HG03439 (cell line): Measurements from ENCODE around the gene OR4D1.

Experiments
- ATAC-seq: cut with Tn5 transposase; IDR thresholded peaks from one replicate; pipeline ENCODE4 v1.9.1; 2021; ENCODE audit warnings: mild to moderate bottlenecking, moderate library complexity; ENCODE audit not compliant: unreplicated experiment

OR4D1 gene

DNA sequence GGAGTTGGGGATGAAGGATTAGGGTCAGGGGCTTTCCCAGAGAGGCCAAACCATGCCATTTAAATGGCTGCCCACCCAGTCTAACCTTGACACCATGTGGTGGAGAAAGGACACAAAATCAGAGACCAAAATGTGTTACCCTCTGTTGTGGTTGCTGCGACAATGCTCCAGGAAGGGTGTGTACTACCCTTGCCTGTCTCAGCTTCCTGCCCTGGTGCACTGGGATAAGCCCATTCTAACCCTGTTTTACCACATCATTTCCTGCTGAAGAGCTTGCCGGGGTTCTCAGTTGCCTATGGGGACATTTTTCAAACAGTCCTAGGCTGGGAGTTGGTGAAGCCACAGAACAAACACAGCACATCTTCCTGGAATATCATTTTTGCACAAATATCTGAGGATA is 4.9 kb downstream of the OR4D1 start:
- no peak for ATAC-seq

DNA sequence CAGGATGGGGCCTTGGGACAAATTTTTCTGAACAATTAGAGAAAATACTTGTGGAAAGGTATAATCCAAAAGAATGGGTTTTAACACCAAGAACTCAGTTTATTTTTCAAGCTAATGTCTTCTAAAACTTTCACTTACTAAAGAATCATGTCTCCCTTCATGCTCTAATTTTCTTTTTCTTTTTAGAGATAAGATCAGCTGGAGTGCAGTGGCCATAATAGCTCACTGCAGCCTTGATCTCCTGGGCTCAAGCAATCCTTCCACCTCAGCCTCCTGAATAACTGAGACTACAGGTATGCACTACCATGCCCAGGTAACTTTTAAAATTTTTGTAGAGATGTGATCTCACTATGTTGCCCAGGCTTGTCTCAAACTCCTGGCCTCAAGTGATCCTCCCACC is 5.5 kb downstream of the OR4D1 start:
- no peak for ATAC-seq

DNA sequence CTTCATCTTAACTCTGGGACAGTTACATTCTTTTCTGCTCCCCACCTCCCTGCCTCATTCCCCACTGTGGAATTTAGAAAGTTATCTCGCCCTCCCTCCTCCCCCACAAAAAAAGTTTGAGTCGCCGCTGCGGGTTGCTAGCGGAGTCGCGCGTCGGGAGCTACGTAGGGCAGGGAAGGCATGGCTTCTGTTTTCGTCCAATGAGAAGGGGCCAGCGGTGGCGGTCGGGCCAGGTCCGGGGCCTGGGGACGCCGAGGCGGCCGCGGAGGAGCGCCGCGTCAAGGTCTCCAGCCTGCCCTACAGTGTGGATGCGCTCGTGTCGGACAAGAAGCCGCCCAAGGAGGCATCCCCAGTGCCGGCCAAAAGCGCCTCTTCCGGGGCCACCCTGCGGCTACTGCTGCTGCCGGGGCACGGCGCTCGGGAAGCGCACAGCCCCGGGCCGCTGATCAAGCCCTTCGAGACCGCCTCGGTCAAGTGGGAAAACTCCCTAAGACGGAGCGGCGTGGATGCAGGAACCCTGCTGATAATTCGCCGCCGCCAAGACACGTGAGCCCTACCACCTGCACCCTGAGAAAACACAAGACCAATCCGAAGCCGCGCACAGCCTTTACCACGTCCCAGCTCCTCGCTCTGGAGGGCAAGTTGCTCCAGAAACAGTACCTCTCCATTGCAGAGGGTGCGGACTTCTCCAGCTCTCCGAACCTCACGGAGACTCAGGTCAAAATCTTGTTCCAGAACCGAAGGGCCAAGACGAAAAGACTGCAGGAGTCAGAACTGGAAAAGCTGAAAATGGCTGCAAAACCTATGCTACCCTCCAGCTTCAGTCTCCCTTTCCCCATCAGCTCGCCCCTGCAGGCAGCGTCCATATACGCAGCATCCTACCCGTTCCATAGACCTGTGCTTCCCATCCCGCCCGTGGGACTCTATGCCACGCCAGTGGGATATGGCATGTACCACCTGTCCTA is 8.9 kb downstream of the OR4D1 start:
- no peak for ATAC-seq

DNA sequence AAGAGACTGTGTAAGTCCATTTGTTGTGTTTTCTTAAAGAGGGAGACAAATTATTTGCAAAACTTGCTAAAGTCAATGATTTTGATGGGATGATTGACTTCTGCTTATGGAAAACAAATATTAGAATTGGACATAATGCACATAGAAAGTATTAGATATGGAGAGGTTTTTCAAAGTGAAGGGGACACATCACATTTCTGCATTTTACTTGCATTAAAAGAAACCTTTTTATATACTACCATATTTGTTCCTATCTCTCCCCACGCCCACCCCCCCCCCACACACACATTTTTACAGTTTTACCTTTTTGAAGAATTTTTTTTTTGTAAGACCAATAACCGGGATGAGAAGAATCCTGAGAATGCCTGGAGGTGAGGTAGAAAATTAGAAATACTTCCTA is 10.0 kb downstream of the OR4D1 start:
- no peak for ATAC-seq

DNA sequence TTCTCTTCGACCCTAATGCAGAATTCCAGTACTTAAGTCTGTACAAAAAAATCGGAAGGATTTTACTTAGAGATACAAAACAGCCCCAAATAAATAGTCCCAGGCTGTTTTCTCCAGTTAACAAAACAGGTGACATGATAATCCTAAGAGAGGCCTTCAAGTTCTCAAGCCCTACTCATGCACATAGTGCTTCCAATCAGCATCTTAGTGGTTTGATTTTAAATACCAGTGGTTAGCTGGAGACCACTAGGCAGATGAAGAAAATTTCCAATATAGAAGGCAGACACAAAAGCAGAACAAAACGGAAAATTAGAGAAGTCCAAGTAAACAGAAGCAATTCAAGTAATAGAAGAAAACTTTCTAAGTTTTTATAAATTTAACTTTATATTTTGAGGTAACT is 13.4 kb downstream of the OR4D1 start:
- ATAC-seq: no peak

DNA sequence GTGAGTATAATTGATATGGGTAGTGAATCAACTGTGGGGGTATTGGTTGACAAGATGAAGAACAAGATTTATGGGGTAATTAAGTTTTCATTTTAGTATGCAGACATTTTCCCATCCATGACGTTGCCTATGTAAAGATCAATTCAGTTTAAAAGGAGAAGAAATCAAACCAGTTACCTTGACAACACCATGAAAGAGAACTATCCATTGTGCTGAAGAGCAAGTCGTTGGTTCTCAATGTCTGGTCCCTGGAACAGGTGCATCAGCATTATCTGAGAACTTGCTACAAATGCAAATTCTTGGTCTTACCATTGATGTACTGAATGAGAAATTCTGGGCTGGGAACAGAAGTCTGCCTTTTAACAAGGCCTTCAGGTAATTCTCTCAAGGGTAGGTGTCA is 17.8 kb downstream of the OR4D1 start:
- no peak for ATAC-seq

DNA sequence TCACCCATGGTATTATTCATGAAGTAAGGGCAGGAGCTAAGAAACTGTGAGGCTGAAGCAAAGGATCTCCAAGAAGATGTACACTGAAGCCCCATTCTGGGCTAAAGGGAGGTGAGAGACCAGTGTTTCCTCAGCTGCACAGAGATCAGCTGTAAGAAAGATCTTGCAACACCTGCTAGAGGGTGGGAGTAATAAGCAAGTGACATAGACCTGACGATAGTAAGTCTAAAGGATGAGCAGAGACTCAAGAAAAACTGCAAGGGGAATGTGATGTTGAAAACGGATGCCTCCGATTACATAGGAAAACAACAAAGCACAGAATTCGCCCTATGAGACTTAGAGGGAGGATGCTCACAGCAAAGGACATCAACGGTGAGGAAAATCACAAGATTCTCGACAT is 18.5 kb downstream of the OR4D1 start, which contains the start of gene OR4D2:
Gene OR4D2 (plus strand): TSS at position 301 of the 400 bp plus-strand sequence. CDS start 2,674 bp downstream, outside the sequence.
- no peak for ATAC-seq

DNA sequence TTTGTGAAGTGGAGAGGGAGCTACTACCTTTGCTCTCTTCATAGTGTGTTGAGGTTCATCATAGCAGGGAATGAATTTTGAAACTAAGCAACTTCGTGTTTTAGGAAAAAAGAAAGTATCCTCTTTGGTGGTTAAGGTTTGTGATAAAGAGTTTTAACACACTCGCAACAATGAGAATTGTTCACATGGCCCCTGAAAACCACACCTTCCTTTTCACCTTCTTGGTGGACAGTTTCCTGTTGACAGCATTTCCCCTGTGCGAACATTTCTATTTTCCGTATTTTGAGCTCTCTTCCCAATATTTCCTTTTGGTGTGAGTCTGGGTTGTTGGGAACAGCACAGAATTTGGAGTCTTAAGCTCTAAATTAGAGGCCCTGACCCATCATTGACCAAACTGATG is 22.4 kb downstream of the OR4D1 start:
- no peak for ATAC-seq

DNA sequence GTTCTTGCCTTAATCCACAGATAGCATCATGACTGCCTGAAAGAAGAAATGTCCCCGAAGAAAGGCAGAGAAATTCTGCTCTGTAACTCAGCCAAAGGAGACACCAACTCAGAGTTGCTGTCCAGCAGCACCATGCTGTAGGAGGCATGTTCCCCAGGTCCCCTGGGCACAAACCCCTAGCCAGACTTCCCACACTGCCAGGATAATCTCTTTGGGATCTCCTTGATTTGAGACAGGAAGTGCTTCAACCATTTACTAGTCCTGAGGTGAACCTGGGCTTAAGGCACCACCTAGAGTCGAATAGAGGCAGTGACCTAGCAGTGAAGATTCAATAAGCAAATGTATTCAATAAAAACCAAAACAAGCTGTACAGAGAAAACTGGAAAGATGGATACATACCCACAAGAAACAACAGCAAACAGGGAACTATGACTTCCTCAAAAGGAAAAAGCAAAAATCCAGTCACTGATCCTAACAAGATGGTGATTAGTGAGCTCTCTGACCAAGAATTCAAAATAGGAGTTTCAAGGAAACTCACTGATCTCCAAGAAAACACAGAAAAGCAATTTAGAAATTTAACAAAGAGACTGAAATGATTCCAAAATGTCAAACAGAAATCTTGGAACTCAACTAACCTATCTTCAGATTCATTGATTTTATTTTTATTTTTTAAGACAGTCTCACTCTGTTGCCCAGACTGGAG is 24.3 kb downstream of the OR4D1 start:
- ATAC-seq: no peak

DNA sequence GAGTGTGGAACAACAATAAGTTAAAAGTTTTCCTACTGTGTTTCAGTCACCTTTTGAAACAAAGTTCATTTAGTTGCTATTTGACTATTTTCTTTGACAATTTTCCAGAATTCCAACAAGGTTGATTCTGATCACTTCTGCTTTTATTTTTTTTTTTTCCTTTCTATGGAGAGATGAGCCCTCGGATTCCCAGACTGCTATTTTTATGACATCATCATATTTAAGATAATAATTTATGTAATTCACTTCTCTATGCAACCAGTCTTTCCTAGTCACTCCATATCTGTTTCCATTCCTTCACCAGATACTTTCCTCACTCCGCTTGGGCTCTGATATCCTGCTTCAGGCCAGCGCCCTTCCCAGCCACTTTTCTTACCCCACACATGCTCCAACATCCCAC is 26.7 kb downstream of the OR4D1 start:
- ATAC-seq: no peak

DNA sequence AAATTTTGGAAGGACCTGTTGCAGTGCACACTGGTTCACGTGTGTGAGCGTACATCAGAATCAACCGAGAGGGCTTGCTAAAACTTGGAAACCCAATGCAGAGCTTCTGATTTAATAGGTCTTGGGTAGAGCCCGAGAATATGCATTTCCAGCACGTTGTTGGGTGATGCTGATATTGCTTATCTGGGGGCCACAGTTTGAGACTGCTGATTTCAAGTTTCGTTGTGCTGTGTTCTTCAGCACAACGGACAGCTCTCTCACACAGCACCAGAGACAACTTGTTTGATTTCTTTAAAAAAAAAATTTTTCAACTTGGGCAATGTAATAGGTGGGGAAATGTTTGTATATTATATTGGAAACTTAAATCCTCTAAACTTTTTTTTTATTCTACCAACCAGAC is 28.0 kb downstream of the OR4D1 start:
- ATAC-seq: no peak

DNA sequence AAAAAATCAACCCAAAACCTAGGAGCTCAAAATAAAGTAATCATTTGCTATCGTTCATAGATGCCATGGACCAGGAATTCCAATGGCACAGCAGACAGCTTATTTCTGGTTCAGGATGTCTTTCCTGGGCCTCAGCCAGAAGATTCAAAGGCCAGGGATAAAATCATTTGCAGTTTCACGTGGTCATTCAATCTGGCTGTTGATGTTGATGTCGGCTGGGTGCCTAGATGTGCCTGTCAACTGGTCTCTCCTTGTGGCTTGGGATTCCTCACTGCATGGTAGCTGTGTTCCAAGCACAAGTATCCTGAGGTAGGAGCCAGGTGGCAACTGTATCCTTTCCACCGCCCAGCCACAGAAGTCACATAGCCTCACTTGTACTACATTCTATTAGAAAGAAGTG is 33.6 kb downstream of the OR4D1 start:
- no peak for ATAC-seq

DNA sequence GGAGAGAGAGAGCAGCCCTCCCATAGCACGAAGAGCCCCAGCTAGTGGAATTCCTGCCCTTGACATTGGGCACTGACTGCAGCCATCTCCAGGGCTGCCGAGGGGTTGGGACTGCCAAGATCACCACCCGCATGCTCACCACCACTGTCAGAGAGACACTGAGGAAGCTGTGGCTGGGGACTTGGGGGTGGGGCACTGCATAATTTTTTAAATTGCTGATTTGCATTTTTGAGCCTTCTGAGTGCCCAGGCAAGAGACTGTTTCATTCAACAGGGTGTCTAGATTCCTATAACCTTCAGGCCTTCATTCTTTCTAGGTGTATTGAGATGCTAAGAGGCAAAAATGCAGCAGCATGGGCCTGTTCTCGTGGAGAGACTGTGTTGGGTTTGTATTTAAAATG is 35.3 kb downstream of the OR4D1 start:
- ATAC-seq: no peak

DNA sequence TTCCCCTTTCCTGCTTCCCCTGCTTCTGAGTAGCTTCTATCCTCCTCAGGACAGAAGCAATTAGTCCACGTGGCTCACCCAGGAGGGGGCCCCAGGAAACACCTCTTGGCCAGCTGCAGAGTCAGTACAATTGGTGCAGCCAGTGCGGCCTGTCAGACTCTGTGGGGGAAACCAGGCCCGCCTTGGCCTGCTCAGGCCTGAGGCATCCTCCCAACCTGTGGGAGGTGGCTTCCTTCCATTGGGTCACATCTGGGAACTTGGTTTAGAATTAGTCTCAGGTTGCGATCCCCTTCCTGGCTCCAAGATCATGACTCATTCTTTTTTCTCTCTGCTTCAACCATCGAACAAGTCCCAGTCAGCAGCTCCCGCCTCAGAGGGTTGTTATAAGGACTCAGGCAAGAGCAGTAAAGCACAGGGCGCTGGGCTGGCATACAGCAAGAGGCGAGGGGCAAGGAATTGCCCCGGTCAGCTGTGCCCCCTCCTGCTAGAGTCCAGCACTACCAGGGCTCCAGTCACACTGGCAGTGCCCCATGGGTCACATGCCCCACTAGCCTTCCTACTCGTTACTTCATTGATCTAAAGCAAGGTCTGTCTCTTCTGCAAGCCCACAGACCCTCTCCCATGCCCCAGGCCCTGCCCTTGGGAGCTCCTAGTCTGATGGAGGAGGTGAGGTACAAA is 36.3 kb downstream of the OR4D1 start:
- no peak for ATAC-seq

DNA sequence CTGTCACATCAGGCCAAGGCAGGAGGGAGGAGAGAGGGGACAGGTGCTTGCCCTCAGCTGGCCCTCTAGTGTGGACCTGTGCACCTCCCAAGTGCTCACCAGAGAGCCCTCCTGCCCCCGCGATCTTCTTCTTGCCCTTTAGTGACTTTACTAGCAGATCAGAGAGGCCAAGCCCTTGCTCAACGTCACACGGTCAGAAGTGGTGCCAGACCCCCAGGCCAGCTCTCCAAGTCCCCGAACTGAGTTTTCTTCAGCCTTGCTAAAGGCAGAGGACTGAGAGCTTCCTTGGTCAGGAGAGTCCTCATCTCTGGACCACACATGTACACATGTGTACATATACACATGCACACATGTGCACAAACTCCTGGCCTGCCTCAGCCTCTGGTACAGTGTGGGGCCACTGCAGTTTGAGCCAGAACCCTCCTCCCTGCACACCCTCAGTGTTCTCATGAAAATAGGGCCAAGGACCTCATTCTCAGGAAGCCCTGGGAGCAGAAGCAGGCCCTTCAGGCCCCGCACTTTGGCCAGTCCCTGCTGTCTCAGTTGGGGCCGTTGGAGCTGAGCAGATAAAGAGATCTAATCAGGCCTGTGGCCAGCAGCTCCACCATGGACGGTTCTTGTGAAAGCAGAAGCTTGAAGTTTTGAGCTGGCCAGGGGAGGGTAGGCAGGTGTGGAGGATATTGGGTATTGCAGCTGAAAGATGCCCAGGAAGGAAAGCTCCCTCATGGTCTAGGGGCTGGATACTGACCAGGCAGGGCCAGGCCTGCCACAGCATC is 37.0 kb downstream of the OR4D1 start:
- no peak for ATAC-seq

DNA sequence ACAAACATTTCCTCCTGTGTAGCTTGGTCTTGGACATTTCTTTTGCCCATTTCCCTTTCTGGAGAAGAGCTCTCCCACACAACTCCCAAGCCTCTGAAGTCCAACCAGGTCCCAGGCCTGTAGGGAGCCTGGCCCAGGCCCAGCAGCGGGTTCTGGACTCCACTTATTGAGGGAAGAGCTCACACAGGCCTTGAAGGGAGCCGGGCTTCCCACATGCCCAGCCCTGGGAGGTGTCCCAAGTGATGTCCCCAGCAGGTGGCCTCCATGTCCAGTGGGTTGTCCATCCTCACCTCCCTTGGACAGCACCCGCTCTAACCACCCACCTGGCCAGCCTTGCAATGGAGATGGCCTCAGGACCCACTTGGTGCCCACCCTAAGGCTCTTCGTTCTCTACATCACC is 38.4 kb downstream of the OR4D1 start:
- no peak for ATAC-seq

DNA sequence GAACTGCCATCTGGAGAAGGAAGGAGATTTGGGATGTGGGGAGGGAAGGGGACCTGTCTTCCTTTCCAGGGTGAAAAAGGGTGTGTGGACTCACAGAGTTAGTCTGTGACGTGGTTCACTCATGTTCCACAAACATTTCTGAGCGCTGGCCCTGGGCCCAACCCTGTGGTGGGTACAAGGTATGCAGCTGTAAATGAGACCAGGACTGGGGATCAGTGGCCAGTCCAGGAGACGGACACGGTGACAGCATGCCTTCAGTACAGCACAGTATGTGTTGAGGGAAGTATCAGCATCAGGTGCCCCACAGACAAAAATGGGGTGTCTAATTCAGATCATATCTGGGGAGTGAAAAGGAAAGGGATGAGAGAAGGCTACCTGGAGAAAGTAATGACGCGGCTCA is 38.9 kb downstream of the OR4D1 start:
- ATAC-seq: no peak

DNA sequence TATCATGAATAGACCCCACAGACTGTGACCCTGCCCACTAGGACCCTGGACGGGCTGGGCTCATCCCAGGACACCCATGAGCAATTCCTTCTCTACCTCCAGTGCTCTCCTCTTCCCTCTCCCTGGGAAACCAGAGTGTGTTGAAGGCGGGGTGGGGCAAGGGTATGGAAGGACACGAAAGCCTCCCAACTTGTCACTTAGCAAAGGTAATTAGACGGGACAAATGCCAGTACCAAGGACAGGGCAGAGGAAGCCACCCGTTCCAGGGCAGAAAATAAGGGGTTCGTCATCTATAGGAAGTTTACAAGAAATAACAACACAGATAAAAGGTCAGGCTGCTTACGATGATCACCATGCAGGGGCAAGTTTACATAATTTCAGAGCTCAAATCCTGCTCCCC is 39.5 kb downstream of the OR4D1 start:
- no peak for ATAC-seq

DNA sequence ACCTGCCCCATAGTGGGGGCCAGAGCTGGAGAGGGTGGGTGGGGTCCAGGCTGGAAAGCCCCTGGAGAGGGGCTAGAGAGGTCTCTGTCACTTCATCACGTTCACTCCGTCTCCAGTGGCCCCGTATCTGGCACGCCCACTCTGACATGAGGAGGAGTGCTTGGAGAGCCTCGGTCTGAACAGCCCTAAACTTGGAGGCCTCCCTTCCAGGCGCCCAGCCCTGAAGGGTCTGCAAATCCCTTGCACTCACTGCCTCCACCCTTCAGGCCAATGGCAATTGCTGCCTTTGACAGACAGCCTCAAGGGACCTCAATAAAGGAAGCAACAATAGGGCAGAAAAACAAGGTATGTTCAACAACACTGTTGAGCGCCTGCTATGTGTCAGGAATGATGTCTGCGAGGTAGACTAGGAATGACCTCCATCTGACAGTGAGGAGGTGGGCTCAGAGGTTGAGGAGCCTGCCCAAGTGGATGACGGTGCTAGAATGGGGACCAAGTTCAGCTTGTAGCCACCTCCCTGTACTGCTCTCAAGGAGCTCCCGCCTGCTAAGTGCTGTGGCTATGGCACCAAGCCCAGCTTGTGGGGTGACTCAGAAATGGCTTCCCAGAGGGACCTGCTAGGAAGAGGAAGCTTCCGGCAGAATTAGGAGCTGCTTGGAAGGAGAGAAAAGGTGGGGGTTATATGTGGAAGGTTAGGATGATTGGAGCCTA is 41.4 kb downstream of the OR4D1 start:
- ATAC-seq: no peak

DNA sequence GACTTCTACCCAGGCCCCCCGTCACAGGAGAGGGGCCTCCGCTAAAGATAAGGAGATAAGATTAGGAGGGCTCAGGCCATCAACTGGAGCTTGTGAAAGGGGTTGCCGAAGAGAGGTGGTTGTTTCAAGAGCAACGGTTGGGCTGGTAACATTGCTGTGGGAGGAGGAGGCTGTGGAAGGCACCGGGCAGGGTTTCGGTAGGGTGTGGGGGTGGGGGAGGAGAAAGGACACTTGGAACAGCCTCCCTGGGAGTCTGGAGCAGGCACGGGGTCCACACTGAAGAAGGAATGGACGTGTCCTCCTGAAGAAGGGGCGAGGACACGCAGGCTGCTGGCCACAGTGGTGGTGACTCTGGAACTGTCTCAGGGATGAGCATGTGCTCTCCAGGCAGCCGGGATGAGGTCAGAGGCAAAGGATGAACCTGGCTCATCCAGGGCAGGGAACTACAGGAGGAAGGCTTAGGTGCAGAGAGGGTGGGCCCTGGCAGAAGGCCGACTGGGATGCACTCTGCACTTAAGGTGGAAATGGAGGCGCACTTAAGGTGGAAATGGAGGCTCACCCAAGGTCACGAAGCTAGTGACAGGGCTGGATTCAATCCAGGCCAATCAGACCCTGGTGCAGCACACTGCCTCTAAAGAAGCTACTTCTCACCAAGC is 43.2 kb downstream of the OR4D1 start:
- ATAC-seq: no peak
